Measurements from ENCODE around the gene CCDC126. TPM values are rescaled to one million over a fixed set of nuclear protein-coding genes. Genes with fewer than 3 reads are reported as not detected.

Gene CCDC126
- total RNA-seq, 2 donors from 2014 or later, result 8.4 to 21.4 TPM

DNA sequence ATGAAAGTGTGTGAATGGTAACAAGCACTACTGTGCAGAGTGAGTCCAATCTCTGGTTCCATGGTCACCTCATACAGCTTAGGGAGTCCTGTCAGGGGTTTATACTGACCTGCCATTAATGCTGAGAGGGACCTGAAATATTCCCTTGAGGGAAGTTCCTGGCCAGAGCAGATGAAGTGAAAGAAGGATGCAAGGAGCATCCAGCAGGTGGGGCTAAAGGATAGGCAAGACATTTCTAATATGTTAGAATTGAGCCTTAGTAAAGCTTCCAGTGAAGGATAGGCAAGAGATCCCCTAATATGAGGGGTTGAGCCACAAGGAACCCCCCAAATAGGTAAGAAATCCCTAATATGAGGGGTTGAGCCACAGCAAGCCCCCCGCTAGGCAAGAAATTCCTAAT is 57.3 kb downstream of the CCDC126 start:
- Histone ChIP-seq H3K4me1 (replicated peaks) (no peaks in the 10 kb centered on the region), H3K36me3 (no peaks in the 10 kb centered on the region), H3K9me3 (no peaks in the 10 kb centered on the region), H3K4me3 (no peak overlapping the region), H3K27me3 (replicated peaks; ENCODE audit: insufficient read depth) (no peaks in the 10 kb centered on the region), H3K27ac (no peak overlapping the region)
- TF ChIP-seq, protein P1, sequence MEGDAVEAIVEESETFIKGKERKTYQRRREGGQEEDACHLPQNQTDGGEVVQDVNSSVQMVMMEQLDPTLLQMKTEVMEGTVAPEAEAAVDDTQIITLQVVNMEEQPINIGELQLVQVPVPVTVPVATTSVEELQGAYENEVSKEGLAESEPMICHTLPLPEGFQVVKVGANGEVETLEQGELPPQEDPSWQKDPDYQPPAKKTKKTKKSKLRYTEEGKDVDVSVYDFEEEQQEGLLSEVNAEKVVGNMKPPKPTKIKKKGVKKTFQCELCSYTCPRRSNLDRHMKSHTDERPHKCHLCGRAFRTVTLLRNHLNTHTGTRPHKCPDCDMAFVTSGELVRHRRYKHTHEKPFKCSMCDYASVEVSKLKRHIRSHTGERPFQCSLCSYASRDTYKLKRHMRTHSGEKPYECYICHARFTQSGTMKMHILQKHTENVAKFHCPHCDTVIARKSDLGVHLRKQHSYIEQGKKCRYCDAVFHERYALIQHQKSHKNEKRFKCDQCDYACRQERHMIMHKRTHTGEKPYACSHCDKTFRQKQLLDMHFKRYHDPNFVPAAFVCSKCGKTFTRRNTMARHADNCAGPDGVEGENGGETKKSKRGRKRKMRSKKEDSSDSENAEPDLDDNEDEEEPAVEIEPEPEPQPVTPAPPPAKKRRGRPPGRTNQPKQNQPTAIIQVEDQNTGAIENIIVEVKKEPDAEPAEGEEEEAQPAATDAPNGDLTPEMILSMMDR (IDR thresholded peaks at IDR 0.05), result peak in 3 of 4 experiments; percentile 33 to 34 (median 33)
- TF ChIP-seq POLR2AphosphoS5 (IDR thresholded peaks at IDR 0.05), result no peak
- 82% methylated on average over 1 of the region's 1 CpG for WGBS
- intact Hi-C loops (cut with DNase I), result no loop called here
- DNase-seq (ENCODE audit: low spot score), result peak; percentile 23

- TF ChIP-seq, protein P1 (IDR thresholded peaks at IDR 0.05), result no peak
- TF ChIP-seq POLR2A (IDR thresholded peaks at IDR 0.05) (no peak), POLR2AphosphoS5 (IDR thresholded peaks at IDR 0.05) (no peak)
- Histone ChIP-seq H3K36me3 (no peaks in the 10 kb centered on the region), H3K9me3 (no peaks in the 10 kb centered on the region), H3K27me3 (replicated peaks; ENCODE audit: insufficient read depth) (no peaks in the 10 kb centered on the region), H3K4me1 (replicated peaks) (no peaks in the 10 kb centered on the region), H3K27ac (no peak overlapping the region), H3K4me3 (no peak overlapping the region)
- WGBS, result 95% methylated on average over 22 of the region's 22 CpGs
- no peak for DNase-seq (ENCODE audit: low spot score)
- intact Hi-C loops (cut with DNase I), result no loop called here
Observed at GRCh38 chr7:23655433-23655832, 58.3 kb downstream of the CCDC126 start.

- no peaks in the 10 kb centered on the region for H3K36me3 ChIP-seq
- no peaks in the 10 kb centered on the region for H3K4me1 ChIP-seq (replicated peaks)
- H3K4me3 ChIP-seq, result no peak overlapping the region
- TF ChIP-seq POLR2AphosphoS5 (IDR thresholded peaks at IDR 0.05), result no peak
- TF ChIP-seq, protein P1 (IDR thresholded peaks at IDR 0.05), result no peak
- TF ChIP-seq POLR2A (IDR thresholded peaks at IDR 0.05), result no peak
- no peak overlapping the region for H3K27ac ChIP-seq
- 91% methylated on average over 7 of the region's 7 CpGs for WGBS
- no peaks in the 10 kb centered on the region for H3K27me3 ChIP-seq (replicated peaks; ENCODE audit: insufficient read depth)
- intact Hi-C loops (cut with DNase I), result no loop called here
- no peak for DNase-seq (ENCODE audit: low spot score)
- no peaks in the 10 kb centered on the region for H3K9me3 ChIP-seq
Observed at GRCh38 chr7:23658831-23659427, 61.7 kb downstream of the CCDC126 start.

DNA sequence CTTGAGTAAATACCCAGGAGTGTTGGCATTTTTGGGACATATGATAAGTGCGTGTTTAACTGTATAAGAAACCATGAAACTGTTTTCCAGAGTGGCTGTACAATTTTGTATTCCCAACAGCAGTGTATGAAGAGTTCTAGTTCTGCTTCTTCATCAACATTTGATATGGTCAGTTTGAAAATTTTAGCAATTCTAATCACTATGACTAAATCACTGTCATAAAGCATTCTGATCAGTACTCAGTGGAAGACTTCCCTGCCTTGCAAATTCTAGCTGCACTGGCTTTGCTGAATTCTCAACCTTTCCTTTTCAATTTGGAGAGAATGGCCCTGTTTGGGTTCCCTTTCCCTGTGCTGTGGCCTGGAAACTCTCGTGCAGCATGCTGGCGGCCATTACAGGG is 64.2 kb downstream of the CCDC126 start:
- TF ChIP-seq POLR2A (IDR thresholded peaks at IDR 0.05), result no peak
- TF ChIP-seq, protein P1 (IDR thresholded peaks at IDR 0.05), result no peak
- TF ChIP-seq POLR2AphosphoS5 (IDR thresholded peaks at IDR 0.05), result no peak
- Histone ChIP-seq H3K4me1 (replicated peaks) (no peaks in the 10 kb centered on the region), H3K27me3 (replicated peaks; ENCODE audit: insufficient read depth) (no peaks in the 10 kb centered on the region), H3K36me3 (no peaks in the 10 kb centered on the region), H3K9me3 (no peaks in the 10 kb centered on the region), H3K27ac (no peak overlapping the region), H3K4me3 (no peak overlapping the region)
- no peak for DNase-seq (ENCODE audit: low spot score)
- WGBS, result 93% methylated on average over 3 of the region's 3 CpGs
- intact Hi-C loops (cut with DNase I), result no loop called here

Measured in prostate gland (tissue), 2 donors.